ENCODE measurements around the gene HELZ2.

DNA sequence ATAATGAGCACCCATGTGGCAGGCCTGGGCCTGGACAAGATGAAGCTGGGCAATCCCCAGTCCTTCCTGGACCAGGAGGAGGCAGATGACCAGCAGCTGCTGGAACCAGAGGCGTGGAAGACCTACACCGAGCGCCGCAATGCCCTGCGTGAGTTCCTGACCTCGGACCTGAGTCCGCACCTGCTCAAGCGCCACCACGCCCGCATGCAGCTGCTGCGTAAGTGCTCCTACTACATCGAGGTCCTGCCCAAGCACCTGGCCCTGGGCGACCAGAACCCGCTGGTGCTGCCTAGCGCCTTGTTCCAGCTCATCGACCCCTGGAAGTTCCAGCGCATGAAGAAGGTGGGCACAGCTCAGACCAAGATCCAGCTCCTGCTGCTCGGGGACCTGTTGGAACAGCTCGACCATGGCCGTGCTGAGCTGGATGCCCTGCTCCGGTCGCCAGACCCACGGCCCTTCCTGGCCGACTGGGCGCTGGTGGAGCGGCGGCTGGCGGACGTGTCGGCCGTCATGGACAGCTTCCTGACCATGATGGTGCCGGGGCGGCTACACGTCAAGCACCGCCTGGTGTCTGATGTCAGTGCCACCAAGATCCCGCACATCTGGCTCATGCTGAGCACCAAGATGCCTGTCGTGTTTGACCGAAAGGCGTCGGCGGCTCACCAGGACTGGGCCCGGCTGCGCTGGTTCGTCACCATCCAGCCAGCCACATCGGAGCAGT lies 18.2 kb downstream of the HELZ2 start:
- TF ChIP-seq CTCF (IDR thresholded peaks at IDR 0.05; ENCODE audit: insufficient read depth, low read length) (no peak), POLR2AphosphoS5 (IDR thresholded peaks at IDR 0.05; ENCODE audit: low read depth) (no peak), REST (IDR thresholded peaks at IDR 0.05; ENCODE audit: insufficient replicate concordance, low read depth) (no peak), GABPA (IDR thresholded peaks at IDR 0.05; ENCODE audit: low read depth) (no peak), SPI1 (IDR thresholded peaks at IDR 0.05; ENCODE audit: borderline replicate concordance, low read depth) (no peak)
